Medulla oblongata (tissue), 1 donor: ENCODE data around the gene PRKG1.

Experiments used
- DNase-seq: peaks from one replicate; pipeline ENCODE4 v3.0.0-alpha.2; 2015; ENCODE audit errors: extremely low spot score

PRKG1 gene

GRCh38 chr10:51585742-51586141 is 511.5 kb downstream of the PRKG1 start:
- DNase-seq = no peak

GRCh38 chr10:51588984-51589383 is 514.7 kb downstream of the PRKG1 start:
- DNase-seq = no peak

DNA sequence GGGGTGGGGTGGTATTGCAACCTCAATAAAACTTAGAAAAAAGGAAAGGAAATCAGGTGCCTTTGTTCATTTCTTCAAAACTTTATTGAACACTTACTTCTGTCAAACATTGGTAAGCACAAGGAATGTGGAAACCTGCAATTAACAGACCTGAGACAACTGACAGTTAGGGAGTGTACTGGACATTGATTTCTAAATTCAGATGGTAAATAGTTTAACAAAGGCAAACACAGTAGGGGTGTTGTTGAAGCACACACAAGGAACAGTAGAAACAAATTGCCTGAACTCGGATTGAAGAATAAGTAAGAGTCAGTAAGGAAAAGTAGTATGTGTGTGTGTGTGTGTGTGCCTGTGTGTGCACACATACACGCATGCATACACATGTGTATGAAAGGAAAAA is 516.5 kb downstream of the PRKG1 start:
- no peak for DNase-seq

DNA sequence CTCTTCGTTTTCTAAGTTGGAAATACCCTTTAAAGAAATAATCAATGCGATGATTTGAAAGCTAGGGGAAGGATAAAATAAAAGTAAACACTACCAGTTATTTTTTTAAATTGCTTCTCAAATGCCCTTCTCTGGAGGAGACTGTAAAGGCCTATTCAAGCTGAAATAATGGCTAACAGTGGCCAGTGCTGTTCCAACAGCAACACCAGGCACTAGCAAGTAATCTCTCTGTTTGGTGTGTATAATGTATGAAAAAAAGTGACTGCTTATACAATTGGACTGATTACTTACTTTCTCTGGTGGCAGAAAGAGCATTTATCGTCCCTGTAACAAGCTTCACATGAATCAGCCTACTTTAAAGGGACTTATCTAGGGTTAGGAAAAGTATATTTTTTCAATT is 522.4 kb downstream of the PRKG1 start:
- peak; percentile 22 for DNase-seq

- no peak for DNase-seq
Observed at GRCh38 chr10:51599647-51600046, 525.4 kb downstream of the PRKG1 start.

DNA sequence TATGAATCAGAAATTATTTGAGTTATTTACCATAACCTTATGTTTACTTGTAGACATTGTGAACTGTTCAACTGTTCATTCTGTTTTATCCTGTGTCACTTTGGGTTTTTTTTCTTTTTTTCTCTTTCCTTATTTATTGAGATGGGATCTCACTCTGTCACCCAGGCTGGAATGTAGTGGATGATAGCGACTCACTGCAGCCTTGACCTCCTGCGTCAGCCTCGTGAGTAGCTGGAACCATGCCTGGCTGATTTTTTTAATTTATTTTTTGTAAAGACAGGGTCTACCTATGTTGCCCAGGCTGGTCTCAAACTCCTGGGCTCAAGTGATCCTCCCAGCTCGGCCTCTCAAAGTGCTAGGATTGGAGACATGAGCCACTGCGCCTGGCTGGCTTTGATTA is 528.0 kb downstream of the PRKG1 start:
- no peak for DNase-seq

DNA sequence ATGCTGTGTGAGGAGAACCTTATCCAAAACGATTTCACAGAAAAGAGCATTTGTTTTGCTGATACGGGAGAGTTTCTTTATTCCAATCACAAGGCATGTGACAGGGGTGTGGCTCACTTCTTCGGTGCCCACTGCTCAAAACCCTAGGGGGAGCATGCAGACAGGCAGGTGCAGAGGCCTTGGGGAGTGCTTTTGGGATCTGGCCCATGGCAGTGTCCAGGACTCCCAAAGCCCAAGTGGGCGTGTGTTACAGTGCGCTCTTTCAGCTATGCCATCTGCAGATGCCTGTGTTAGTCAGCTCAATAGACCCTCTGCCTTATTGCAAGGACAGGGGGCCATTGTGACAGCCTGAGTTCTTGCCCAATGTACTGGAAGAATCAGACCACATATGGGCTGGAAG is 530.3 kb downstream of the PRKG1 start:
- DNase-seq = no peak

- no peak for DNase-seq
Observed at GRCh38 chr10:51606825-51607462, 532.7 kb downstream of the PRKG1 start.

DNA sequence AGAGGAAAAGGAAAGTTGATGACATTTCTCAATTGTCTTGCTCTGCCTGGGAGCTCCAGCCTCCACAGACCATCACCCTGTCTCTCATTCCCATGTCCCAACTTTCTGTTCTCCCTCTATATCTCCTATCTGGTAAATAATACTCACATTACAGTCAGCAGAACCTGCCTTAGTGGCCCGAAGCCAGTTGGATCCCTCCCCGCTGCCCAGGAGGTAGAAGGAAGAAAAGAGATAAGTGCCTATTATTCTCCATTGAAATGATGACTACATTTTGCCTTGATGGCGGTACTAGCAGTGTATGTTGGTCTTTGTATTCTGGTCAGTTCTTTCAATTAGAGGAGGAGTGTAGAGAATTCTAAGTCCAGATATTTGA is 533.2 kb downstream of the PRKG1 start:
- DNase-seq = no peak

DNA sequence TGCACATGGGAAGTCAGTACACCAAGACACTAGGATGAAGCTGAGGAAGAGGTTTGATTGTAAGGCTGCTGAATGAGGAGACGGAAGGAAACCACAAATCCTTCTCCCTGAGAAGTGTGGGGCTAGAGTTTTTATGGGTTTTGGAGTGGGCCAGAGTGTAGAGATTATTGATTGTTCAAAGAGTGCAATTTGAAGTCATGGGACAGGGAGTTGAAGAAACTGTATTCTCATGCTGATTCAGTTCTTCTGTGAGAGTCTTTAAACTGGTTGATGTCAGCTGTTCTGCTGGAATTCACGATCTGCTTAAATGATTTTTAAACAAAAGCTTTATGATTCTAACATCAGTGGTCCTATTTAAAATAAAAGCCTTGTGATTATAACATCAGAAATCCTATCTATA is 533.9 kb downstream of the PRKG1 start:
- DNase-seq = no peak

DNA sequence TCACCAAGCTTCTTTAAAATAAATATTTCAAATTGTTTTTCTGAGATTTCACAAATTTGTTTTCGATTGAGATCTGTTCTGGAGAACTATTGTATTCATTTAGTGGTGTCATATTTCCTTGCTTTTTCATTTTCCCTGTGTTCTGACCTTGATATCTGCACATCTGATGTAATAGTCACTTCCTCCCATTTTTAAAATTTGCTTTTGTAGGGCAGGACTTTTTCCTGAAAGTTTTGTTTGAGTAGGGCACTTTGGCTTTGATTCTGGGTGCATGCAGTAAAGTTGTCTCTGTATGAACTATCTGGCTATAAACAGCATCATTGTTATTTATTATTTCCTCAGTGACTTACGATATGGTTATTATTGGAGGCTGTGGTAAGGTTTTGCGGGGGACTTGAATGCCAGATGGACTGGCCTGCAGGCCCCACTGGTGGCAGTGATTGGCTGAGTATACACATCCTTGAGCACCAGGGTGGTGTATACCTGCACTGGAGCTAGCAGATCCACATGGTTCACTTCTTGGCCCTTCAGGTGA is 541.5 kb downstream of the PRKG1 start:
- DNase-seq = no peak

DNA sequence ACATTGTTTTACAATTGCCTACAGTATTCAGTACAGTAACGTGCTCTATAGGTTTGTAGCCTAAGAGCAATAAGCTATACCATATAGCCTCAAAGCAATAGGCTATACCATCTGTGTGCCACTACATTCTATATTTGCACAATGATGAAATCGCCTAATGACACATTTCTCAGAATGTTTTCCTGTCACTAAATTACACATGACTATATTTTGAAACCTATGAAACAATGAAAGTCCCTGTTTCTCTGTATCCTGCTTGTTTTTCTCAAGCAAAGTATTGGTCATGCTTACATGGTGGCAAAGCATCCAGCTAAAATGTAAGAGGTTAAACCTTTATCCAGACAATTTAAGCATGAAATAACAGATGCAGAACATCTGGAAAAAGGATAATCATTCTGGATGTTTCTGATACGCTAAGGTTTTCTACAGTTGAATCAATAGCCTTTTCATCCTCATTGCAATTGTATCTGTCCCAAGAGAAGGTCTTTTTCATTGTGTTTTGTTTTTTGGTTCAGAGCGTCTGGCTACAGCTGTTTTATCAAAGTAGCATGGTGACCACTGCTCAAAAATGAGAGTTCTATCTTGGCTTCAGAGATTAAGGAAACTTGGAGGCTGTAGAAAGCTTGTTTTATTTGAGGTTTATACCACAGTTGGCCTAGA is 543.4 kb downstream of the PRKG1 start:
- DNase-seq = no peak

- DNase-seq = no peak
Observed at GRCh38 chr10:51619365-51619764, 545.1 kb downstream of the PRKG1 start.

DNA sequence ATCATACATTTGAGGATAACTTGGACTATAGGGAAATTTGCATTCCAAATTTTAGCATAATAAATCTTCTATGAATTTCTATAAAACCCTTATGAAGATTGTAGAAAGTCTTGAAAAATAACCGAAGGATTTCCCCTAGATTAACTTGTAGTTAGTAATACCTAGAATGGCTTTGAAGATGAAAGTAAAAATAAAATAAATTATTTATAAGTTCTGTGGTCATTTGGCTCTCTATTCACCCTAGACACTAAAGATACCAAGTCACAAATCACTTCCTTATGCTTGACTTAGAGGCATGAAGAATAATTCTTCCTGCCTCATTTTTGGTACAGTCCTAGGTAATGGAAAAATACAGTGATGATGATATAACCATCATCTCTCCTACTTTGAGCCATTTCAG is 545.8 kb downstream of the PRKG1 start:
- DNase-seq = no peak

DNA sequence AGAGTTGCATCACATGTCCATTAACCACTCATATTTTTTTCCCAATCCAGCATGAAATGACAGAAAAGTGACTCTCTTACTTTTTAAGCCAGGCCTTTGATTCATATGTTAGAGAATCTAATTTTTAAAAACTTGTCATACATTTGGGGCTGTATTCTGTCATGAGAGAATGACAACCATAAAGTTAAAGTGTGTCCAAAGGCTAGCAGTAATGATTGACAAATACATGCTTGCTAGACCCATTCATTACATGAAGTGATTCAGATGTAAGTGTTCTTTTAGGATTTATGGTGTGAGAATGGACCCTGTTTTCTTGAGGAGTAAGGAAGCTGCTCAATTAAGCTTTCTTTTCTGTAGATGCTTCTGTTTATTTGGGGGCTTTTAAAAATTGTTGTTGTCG is 549.7 kb downstream of the PRKG1 start:
- DNase-seq = no peak

DNA sequence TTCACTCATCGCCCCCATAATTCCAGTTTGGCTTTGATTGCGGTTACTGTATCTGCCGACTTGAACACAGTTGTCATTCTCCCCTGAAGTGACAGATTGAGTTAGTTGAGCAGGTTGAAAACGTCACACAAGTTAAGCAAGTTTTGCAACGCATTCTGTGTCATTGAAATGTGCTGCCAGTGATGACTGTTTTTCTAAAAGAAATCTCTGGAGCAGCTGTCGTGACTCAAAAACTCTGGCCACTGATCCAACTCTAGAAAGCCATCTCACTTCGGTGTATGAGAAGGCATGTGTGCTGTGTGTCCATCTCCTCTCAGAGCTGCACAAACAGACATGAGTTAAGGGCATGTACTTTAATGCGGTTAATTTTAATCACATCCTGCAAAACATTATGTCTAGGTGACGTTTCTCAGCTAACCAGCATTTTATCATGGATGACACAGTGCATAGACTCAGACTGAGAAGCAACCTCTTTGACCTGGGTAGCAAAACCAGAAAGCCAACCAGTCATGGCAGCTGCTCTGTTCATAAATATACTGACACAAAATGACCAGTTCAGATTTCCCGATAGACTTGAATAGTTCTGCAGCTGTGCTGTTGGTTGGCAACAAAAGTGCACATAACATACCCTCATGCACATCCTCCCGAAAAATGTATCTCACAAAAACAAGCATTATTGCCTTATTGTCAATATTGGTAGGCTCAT is 555.8 kb downstream of the PRKG1 start:
- DNase-seq = no peak

DNA sequence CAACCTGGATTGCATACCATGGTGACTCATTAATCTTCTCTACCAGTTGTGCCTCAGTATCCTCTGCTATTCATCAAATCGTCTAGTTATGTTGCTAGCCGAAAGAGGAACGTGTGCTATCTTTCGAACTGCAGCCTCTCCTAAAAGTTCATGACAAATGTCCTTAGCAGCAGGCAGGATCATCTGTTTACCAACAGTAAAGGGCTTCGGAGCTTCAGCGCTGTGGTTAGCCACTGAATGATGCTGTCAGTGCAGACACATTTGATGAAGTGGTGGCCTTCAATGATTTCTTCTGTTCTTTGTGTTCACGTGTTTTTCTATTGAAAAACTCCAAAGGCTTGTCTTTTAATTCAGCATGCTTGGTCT is 556.3 kb downstream of the PRKG1 start:
- DNase-seq = peak; percentile 13

GRCh38 chr10:51635436-51635835 is 561.1 kb downstream of the PRKG1 start:
- no peak for DNase-seq

DNA sequence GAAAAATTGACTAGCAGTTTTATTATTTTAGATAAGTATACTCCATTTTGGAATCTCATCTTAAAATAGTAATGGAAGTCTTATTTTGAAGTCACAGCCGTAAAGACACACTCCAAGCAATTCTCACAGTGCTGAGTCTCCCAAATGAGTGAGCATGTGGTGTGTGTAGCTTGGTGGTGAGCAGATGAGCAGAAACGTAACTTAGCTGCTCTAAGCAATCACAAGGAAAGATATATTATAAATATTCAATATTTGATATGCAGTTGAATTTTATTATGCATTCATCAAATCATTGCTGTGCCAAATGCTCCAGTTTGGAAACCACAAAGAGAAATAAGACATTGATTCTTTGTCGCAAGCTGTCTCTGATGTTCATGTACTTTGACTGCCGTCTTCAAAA is 563.9 kb downstream of the PRKG1 start:
- no peak for DNase-seq

- DNase-seq = no peak
Observed at GRCh38 chr10:51638737-51639136, 564.5 kb downstream of the PRKG1 start.

GRCh38 chr10:51640120-51640819 is 566.0 kb downstream of the PRKG1 start:
- DNase-seq = no peak

GRCh38 chr10:51642581-51642980 is 568.3 kb downstream of the PRKG1 start:
- peak; percentile 64 for DNase-seq
